ENCODE measurements around the gene GPATCH4. TPM values are rescaled to one million over a fixed set of nuclear protein-coding genes. Genes with fewer than 3 reads are reported as not detected.

The GPATCH4 gene
- total RNA-seq, 4 donors from 2014 or later, result 12.4 to 113 (median 28.9) TPM

GRCh38 chr1:156600733-156601121 is 552 bp downstream of the GPATCH4 start:
- no peaks in the 10 kb centered on the region for H3K9me3 ChIP-seq
- peaks cover 0 to 7% (median 0%) of the 10 kb centered on the region in 4 donors for H3K36me3 ChIP-seq
- peak overlapping the region; percentile 52 to 88 (median 64) for H3K4me3 ChIP-seq
- peak overlapping the region; percentile 81 to 85 (median 83) for H3K27ac ChIP-seq
- peaks cover 9 to 20% (median 17%) of the 10 kb centered on the region in 4 donors for H3K4me1 ChIP-seq
- in situ Hi-C loops (cut with MboI; ENCODE audit: low pct_ligation_motif_present in 1 of 4, low pct_unique_long_range_greater_than_20kb in 1 of 4, low sequenced_read_pairs in 3 of 4) (loop anchor here in 3 of 4 donors (10.0 to 25.0 kb wide), 3 partner anchors 126 to 213 kb away; no protein-coding TSS in a partner anchor), intact Hi-C loops (cut with DNase I; ENCODE audit: low total_unique reads) (no loop called here)
- no peaks in the 10 kb centered on the region for H3K27me3 ChIP-seq
- TF ChIP-seq POLR2A (IDR thresholded peaks at IDR 0.05) (no peak), EP300 (IDR thresholded peaks at IDR 0.05; ENCODE audit: low read depth) (no peak), POLR2AphosphoS5 (IDR thresholded peaks at IDR 0.05) (no peak)
- TF ChIP-seq, protein P1, sequence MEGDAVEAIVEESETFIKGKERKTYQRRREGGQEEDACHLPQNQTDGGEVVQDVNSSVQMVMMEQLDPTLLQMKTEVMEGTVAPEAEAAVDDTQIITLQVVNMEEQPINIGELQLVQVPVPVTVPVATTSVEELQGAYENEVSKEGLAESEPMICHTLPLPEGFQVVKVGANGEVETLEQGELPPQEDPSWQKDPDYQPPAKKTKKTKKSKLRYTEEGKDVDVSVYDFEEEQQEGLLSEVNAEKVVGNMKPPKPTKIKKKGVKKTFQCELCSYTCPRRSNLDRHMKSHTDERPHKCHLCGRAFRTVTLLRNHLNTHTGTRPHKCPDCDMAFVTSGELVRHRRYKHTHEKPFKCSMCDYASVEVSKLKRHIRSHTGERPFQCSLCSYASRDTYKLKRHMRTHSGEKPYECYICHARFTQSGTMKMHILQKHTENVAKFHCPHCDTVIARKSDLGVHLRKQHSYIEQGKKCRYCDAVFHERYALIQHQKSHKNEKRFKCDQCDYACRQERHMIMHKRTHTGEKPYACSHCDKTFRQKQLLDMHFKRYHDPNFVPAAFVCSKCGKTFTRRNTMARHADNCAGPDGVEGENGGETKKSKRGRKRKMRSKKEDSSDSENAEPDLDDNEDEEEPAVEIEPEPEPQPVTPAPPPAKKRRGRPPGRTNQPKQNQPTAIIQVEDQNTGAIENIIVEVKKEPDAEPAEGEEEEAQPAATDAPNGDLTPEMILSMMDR (IDR thresholded peaks at IDR 0.05), result no peak
- no peak for DNase-seq
- 1 to 13% methylated on average over 3 to 13 of the region's 13 CpGs for WGBS, 2 donors (ENCODE audit: low coverage in 1 of 2)

- intact Hi-C loops (cut with DNase I; ENCODE audit: low total_unique reads), result no loop called here
- DNase-seq, result no peak
- peaks cover 9 to 20% (median 17%) of the 10 kb centered on the region in 4 donors for H3K4me1 ChIP-seq
- 50 to 67% methylated on average over 2 to 3 of the region's 3 CpGs for WGBS, 2 donors (ENCODE audit: low coverage in 1 of 2)
- no peaks in the 10 kb centered on the region for H3K27me3 ChIP-seq
- in situ Hi-C loops (cut with MboI; ENCODE audit: low pct_ligation_motif_present in 1 of 4, low pct_unique_long_range_greater_than_20kb in 1 of 4, low sequenced_read_pairs in 3 of 4), result loop anchor here in 3 of 4 donors (10.0 to 25.0 kb wide), 3 partner anchors 125 to 213 kb away; no protein-coding TSS in a partner anchor
- H3K36me3 ChIP-seq, result peaks cover 0 to 9% (median 0%) of the 10 kb centered on the region in 4 donors
- no peak overlapping the region for H3K27ac ChIP-seq
- no peak for TF ChIP-seq POLR2A (IDR thresholded peaks at IDR 0.05)
- no peak for TF ChIP-seq POLR2AphosphoS5 (IDR thresholded peaks at IDR 0.05)
- no peak for TF ChIP-seq EP300 (IDR thresholded peaks at IDR 0.05; ENCODE audit: low read depth)
- TF ChIP-seq, protein P1 (IDR thresholded peaks at IDR 0.05), result peak in 2 of 5 experiments; percentile 12 to 15
- H3K9me3 ChIP-seq, result no peaks in the 10 kb centered on the region
- H3K4me3 ChIP-seq, result no peak overlapping the region
These were observed 1.5 kb downstream of the GPATCH4 start for GRCh38 chr1:156599811-156600210.

DNA sequence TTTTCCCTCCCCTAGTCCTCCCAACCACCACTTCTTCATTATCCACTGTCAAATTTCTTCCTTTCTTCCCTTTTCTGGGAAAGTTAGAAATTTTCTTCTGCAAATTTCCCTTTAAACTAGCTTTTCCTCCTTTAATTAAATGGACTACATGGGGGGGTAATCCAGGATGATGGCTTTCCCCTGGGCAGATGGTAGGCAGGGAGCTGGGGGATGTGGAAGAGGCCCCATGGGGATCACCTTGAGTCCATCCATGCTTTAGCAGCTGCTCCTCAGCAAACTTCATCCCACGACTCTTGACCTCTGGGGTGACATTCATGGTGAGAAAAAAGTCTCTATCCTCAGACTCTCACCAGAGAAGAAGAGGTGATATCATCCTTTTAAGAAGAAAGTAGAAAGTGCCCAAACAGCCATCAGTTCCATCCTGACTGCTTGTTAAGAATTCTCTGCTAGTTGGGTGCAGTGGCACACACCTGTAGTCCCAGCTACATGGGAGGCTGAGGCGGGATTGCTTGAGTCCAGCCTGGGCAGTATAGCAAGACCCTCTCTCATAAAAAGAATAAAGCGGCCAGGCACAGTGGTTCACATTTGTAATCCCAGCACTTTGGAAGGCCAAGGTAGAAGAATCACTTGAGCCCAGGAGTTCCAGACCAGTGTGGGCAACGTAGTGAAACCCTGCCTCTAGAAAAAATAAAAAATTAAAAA is 2.4 kb downstream of the GPATCH4 start:
- peaks cover 9 to 20% (median 17%) of the 10 kb centered on the region in 4 donors for H3K4me1 ChIP-seq
- TF ChIP-seq POLR2A (IDR thresholded peaks at IDR 0.05) (no peak), EP300 (IDR thresholded peaks at IDR 0.05; ENCODE audit: low read depth) (no peak), POLR2AphosphoS5 (IDR thresholded peaks at IDR 0.05) (no peak)
- TF ChIP-seq, protein P1 (IDR thresholded peaks at IDR 0.05), result no peak
- H3K27me3 ChIP-seq, result no peaks in the 10 kb centered on the region
- no peaks in the 10 kb centered on the region for H3K9me3 ChIP-seq
- no peak for DNase-seq
- 93 to 94% methylated on average over 3 to 4 of the region's 4 CpGs for WGBS, 2 donors (ENCODE audit: low coverage in 1 of 2)
- in situ Hi-C loops (cut with MboI; ENCODE audit: low pct_ligation_motif_present in 1 of 4, low pct_unique_long_range_greater_than_20kb in 1 of 4, low sequenced_read_pairs in 3 of 4), result no loop called here
- H3K36me3 ChIP-seq, result peaks cover 0 to 9% (median 0%) of the 10 kb centered on the region in 4 donors
- no peak overlapping the region for H3K27ac ChIP-seq
- no peak overlapping the region for H3K4me3 ChIP-seq
- intact Hi-C loops (cut with DNase I; ENCODE audit: low total_unique reads), result no loop called here

- TF ChIP-seq EP300 (IDR thresholded peaks at IDR 0.05; ENCODE audit: low read depth) (no peak), POLR2A (IDR thresholded peaks at IDR 0.05) (no peak), POLR2AphosphoS5 (IDR thresholded peaks at IDR 0.05) (no peak)
- TF ChIP-seq, protein P1 (IDR thresholded peaks at IDR 0.05), result no peak
- Histone ChIP-seq H3K27ac (no peak overlapping the region), H3K4me3 (no peak overlapping the region), H3K4me1 (peaks cover 9 to 20% (median 17%) of the 10 kb centered on the region in 4 donors), H3K27me3 (no peaks in the 10 kb centered on the region), H3K9me3 (no peaks in the 10 kb centered on the region), H3K36me3 (peaks cover 0 to 9% (median 0%) of the 10 kb centered on the region in 4 donors)
- in situ Hi-C loops (cut with MboI; ENCODE audit: low pct_ligation_motif_present in 1 of 4, low pct_unique_long_range_greater_than_20kb in 1 of 4, low sequenced_read_pairs in 3 of 4), result no loop called here
- WGBS, 2 donors (ENCODE audit: low coverage in 1 of 2), result 93% methylated on average over 5 of the region's 5 CpGs; no CpG with 5 or more reads in 1 of the 2 donors
- intact Hi-C loops (cut with DNase I; ENCODE audit: low total_unique reads), result no loop called here
- no peak for DNase-seq
These were observed 3.2 kb downstream of the GPATCH4 start for GRCh38 chr1:156598125-156598524.

All from transverse colon (tissue), 4 donors.